ENCODE data around the gene PABPN1. TPM values are rescaled to one million over a fixed set of nuclear protein-coding genes. Genes with fewer than 3 reads are reported as not detected.

Gene PABPN1
- total and polyA plus RNA-seq, 2 of the 13 experiments (the other 11 are each of a cell fraction or from before 2014, with no cell fraction given), result 233 to 524 TPM

DNA sequence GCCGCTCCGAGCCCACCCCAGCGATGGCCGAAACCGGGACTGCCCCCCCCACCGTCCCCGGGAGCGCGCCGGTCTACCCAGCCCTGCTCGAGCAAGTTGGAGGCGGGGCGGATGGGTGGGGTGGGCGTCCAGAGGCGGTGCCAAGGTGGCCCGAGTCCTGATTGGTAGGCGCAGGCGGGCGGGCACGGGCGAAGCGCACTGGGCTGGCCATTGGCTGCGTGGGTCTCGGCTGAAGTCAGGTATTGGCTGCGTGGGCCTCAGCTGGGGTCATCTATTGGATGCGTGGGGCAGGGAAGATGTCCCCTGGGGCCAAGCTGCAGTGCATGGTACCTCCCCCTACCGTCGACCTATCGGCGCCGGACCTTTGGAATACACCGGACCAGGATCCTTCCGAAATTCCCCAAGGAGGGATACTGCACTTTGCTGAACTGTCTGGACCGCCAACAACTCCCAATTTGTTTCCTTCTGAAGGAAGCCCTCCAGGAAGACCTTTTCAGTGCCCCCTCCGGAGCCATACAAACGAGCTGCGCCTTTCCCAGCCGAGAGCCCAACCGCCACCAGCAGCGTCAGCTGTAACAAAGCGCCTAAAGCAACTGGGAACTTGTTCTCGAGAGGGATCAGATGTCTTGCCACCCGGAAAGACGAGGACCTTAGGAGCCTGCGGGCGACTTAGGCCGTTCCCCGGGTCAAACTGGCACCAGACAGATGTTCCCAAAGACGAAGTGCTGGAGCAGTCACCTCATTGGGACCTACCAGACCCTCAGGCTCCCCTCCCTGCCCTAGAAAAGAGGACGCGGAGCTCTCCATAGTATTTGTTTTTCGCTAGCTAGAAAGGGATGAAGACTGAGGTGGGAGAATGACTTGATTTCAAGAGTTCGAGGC lies 35.0 kb upstream of the PABPN1 start, which contains the start of gene HOMEZ (continued):
- TF ChIP-seq ZFP37 (CRISPR knock-in tag; IDR thresholded peaks at IDR 0.05; ENCODE audit: borderline replicate concordance) (no peak), NBN (conservative IDR thresholded peaks at IDR 0.05) (no peak), RFX3 (CRISPR knock-in tag; IDR thresholded peaks at IDR 0.05) (peak; percentile 29), HMGA1 (CRISPR knock-in tag; conservative IDR thresholded peaks at IDR 0.05) (0 out of 2 replicates have a peak, but pooled peaks have one; percentile 90), ZNF557 (CRISPR knock-in tag; IDR thresholded peaks at IDR 0.05) (peak; percentile 80; the same call in 1 of the 2 replicates), ZFP36L1 (CRISPR knock-in tag; IDR thresholded peaks at IDR 0.05) (0 out of 2 replicates have a peak, but pooled peaks have one; percentile 40), PCBP1 (IDR thresholded peaks at IDR 0.05; ENCODE audit: borderline replicate concordance, low read depth, low read length) (peak; percentile 99), SOX13 (IDR thresholded peaks at IDR 0.05) (peak; percentile 38; the same call in 1 of the 2 replicates), SOX13 (CRISPR knock-in tag; conservative IDR thresholded peaks at IDR 0.05 in 1 of 2, IDR thresholded peaks at IDR 0.05 in 1 of 2) (peak in 1 of 2 experiments; percentile 46; a peak in 1 of 4 replicates), CBX1 (IDR thresholded peaks at IDR 0.05; ENCODE audit: low read depth) (peak; percentile 98), FOXA3 (CRISPR knock-in tag; IDR thresholded peaks at IDR 0.05) (peak; percentile 51), RFXAP (CRISPR knock-in tag; IDR thresholded peaks at IDR 0.05; ENCODE audit: borderline replicate concordance) (peak; percentile 98), NCOA5 (CRISPR knock-in tag; IDR thresholded peaks at IDR 0.05) (no peak), ZNF234 (CRISPR knock-in tag; conservative IDR thresholded peaks at IDR 0.05) (no peak), NONO (IDR thresholded peaks at IDR 0.05) (no peak), NONO (CRISPR knock-in tag; conservative IDR thresholded peaks at IDR 0.05) (peak; percentile 98), ARHGAP35 (CRISPR knock-in tag; IDR thresholded peaks at IDR 0.05; ENCODE audit: borderline replicate concordance) (peak; percentile 66)
- TF ChIP-seq, protein P1, sequence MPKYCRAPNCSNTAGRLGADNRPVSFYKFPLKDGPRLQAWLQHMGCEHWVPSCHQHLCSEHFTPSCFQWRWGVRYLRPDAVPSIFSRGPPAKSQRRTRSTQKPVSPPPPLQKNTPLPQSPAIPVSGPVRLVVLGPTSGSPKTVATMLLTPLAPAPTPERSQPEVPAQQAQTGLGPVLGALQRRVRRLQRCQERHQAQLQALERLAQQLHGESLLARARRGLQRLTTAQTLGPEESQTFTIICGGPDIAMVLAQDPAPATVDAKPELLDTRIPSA (CRISPR knock-in tag; IDR thresholded peaks at IDR 0.05; ENCODE audit: borderline replicate concordance), result peak; percentile 92; the same call in 1 of the 2 replicates
- TF ChIP-seq, protein P2, sequence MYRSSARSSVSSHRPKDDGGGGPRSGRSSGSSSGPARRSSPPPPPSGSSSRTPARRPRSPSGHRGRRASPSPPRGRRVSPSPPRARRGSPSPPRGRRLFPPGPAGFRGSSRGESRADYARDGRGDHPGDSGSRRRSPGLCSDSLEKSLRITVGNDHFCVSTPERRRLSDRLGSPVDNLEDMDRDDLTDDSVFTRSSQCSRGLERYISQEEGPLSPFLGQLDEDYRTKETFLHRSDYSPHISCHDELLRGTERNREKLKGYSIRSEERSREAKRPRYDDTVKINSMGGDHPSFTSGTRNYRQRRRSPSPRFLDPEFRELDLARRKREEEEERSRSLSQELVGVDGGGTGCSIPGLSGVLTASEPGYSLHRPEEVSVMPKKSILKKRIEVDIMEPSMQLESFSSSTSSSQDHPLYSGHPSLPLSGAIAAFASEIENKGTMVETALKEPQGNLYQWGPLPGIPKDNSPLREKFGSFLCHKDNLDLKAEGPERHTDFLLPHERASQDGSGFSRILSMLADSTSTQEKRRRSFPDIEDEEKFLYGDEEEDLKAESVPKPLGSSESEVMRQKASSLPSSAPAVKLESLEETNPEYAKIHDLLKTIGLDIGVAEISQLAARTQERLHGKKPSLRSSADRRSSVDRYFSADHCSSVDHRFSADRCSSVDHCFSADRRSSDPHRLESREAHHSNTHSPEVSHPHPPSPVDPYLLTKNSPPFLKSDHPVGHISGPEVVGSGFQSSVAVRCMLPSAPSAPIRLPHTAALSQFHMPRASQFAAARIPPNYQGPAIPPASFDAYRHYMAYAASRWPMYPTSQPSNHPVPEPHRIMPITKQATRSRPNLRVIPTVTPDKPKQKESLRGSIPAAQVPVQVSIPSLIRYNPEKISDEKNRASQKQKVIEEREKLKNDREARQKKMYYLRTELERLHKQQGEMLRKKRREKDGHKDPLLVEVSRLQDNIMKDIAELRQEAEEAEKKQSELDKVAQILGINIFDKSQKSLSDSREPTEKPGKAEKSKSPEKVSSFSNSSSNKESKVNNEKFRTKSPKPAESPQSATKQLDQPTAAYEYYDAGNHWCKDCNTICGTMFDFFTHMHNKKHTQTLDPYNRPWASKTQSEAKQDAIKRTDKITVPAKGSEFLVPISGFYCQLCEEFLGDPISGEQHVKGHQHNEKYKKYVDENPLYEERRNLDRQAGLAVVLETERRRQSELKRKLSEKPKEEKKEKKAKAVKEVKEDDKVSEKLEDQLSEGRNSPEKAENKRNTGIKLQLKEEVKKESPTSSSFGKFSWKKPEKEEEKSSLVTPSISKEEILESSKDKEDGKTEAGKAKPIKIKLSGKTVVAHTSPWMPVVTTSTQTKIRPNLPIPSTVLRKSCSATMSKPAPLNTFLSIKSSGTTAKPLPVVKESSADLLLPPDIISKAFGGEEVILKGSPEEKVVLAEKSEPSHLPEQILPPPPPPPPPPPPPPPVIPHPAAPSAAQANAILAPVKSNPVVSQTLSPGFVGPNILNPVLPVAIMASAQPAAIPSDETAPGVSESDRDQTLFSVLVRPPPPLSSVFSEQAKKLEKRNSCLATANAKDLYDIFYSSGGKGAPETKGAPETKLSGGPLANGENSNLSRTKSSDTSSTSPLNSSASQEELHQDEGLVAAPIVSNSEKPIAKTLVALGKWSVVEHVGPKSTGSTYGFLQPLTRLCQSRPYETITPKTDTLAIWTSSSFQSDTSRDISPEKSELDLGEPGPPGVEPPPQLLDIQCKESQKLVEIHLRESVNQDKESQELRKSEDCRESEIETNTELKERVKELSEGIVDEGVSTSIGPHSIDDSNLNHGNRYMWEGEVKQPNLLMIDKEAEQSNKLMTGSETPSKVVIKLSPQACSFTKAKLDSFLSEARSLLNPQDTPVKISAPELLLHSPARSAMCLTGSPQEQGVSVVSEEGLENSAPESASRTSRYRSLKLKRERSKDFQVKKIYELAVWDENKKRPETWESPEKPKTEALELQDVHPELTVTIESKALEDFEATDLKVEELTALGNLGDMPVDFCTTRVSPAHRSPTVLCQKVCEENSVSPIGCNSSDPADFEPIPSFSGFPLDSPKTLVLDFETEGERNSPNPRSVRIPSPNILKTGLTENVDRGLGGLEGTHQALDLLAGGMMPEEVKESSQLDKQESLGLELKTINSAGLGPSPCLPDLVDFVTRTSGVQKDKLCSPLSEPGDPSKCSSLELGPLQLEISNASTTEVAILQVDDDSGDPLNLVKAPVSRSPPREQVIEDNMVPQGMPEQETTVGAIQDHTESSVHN (CRISPR knock-in tag; IDR thresholded peaks at IDR 0.05), result peak; percentile 83; the same call in 1 of the 2 replicates
- TF ChIP-seq, protein P3, sequence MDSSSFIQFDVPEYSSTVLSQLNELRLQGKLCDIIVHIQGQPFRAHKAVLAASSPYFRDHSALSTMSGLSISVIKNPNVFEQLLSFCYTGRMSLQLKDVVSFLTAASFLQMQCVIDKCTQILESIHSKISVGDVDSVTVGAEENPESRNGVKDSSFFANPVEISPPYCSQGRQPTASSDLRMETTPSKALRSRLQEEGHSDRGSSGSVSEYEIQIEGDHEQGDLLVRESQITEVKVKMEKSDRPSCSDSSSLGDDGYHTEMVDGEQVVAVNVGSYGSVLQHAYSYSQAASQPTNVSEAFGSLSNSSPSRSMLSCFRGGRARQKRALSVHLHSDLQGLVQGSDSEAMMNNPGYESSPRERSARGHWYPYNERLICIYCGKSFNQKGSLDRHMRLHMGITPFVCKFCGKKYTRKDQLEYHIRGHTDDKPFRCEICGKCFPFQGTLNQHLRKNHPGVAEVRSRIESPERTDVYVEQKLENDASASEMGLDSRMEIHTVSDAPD (CRISPR knock-in tag; IDR thresholded peaks at IDR 0.05), result no peak
